Thyroid gland (tissue), 4 donors: ENCODE measurements around the gene AQR. TPM values are rescaled to one million over a fixed set of nuclear protein-coding genes. Genes with fewer than 3 reads are reported as not detected.

Source experiments
- DNase-seq, 2 donors: peaks; one replicate each; pipeline ENCODE4 v3.0.0-alpha.2; 2019
- H3K27ac ChIP-seq, 3 donors: fragments of 200-600 bp; sonication (generic); 1 replicate in 2 of 3; 2 replicates in 1 of 3; pipeline ENCODE4 v1.5.1; 2016 to 2019; ENCODE audit warnings: mild to moderate bottlenecking in 1 of 3, moderate library complexity in 1 of 3
- H3K27me3 ChIP-seq: fragments of 200-600 bp; sonication (generic); one replicate; pipeline ENCODE4 v1.5.1; 2019
- H3K36me3 ChIP-seq, 2 donors: fragments of 200-600 bp; sonication (generic); one replicate each; pipeline ENCODE4 v1.5.1; 2016 to 2019
- H3K4me1 ChIP-seq, 2 donors: fragments of 200-600 bp; sonication (generic); one replicate each; pipeline ENCODE4 v1.5.1; 2017 to 2019
- H3K4me3 ChIP-seq, 3 donors: fragments of 200-600 bp; sonication (generic); replicated peaks in 1 of 3; 1 replicate in 2 of 3; 2 replicates in 1 of 3; pipeline ENCODE4 v1.5.1; 2016; ENCODE audit warnings: mild to moderate bottlenecking in 1 of 3
- H3K9me3 ChIP-seq: fragments of 200-600 bp; sonication (generic); one replicate; pipeline ENCODE4 v1.5.1; 2017
- POLR2A ChIP-seq, 2 donors: fragments of 450-650 bp; IDR thresholded peaks; one replicate each; pipeline ENCODE4 v1.6.1; 2017; ENCODE audit warnings: antibody characterized with exemption in 2 of 2, mild to moderate bottlenecking in 2 of 2, moderate library complexity in 1 of 2
- WGBS, 2 donors: methylation state at CpG; one replicate each; pipeline ENCODE4 v1.1.5; 2017; 5-methylcytosine and 5-hydroxymethylcytosine counted together
- intact Hi-C: fragments of 100-400 bp; cut with DNase I; formaldehyde crosslinking; loops from one replicate; pipeline ENCODE4 v1.15.1; 2023
- total RNA-seq, 4 donors: library from RNA; depleted of rRNA; stranded (reverse); fragments of >200 nt; gene quantifications; one replicate each; pipeline ENCODE4 v1.2.3, GENCODE V29; 2016
- TF ChIP-seq, protein P1 (sequence below), 6 experiments: fragments of 200-600 bp in 3 of 6; fragments of 450-650 bp in 3 of 6; sonication (generic) in 3 of 6; IDR thresholded peaks; one replicate each; pipeline ENCODE4 v1.5.1; 2016 to 2019; ENCODE audit warnings: antibody characterized with exemption in 6 of 6, mild to moderate bottlenecking in 2 of 6, inconsistent platforms in 1 of 6, moderate library complexity in 1 of 6

Gene AQR
- total RNA-seq, 4 donors from 2014 or later: 27.9 to 40.3 (median 37.8) TPM

DNA sequence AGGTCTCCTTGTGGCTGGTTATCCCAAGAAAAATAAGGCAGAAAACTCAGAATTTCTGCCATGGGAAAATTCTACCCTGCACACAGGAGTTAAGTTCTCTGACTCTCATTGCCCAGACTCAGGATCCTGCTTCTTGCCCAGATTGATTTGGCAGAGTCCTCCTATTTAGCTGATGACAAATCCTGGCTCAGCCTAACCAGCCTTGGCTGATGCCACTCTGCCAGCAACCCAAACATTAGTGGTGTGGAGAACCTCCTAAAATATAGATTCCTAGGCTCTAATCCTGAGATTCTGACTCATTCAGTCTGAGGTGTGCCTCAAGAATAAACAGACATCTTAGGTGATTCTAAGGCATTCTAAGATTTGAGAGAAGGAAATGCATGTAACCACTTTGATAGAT is 113.6 kb downstream of the AQR start:
- H3K4me3 ChIP-seq: no peak overlapping the region
- H3K36me3 ChIP-seq: peaks cover 12 to 13% of the 10 kb centered on the region in 2 donors
- no peaks in the 10 kb centered on the region for H3K27me3 ChIP-seq
- H3K4me1 ChIP-seq: peaks cover 13 to 25% of the 10 kb centered on the region in 2 donors
- no peaks in the 10 kb centered on the region for H3K9me3 ChIP-seq
- no peak overlapping the region for H3K27ac ChIP-seq
- no peak for DNase-seq
- intact Hi-C loops: no loop called here
- TF ChIP-seq POLR2A (IDR thresholded peaks at IDR 0.05): no peak
- TF ChIP-seq, protein P1, sequence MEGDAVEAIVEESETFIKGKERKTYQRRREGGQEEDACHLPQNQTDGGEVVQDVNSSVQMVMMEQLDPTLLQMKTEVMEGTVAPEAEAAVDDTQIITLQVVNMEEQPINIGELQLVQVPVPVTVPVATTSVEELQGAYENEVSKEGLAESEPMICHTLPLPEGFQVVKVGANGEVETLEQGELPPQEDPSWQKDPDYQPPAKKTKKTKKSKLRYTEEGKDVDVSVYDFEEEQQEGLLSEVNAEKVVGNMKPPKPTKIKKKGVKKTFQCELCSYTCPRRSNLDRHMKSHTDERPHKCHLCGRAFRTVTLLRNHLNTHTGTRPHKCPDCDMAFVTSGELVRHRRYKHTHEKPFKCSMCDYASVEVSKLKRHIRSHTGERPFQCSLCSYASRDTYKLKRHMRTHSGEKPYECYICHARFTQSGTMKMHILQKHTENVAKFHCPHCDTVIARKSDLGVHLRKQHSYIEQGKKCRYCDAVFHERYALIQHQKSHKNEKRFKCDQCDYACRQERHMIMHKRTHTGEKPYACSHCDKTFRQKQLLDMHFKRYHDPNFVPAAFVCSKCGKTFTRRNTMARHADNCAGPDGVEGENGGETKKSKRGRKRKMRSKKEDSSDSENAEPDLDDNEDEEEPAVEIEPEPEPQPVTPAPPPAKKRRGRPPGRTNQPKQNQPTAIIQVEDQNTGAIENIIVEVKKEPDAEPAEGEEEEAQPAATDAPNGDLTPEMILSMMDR (IDR thresholded peaks at IDR 0.05): no peak

DNA sequence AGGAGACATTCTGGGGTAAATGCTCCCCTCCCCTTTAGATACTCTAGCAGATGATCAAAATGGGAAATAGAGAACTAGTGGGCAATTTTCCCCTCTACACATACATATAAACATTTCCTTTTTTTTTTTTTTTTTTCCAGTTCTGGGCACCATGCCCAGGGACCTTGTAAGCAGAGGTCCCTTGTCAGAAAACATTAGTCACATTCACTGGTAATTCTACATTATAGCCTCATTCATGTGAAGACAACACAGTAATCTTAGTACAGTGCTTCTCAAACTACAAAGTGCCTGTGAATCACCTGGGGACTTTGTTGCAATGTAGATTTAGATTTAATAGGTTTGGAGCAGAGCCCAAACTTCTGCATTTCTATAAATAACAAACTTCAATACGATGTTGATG is 114.1 kb downstream of the AQR start:
- Histone ChIP-seq H3K27ac (no peak overlapping the region), H3K4me1 (peaks cover 13 to 25% of the 10 kb centered on the region in 2 donors), H3K36me3 (peaks cover 12 to 13% of the 10 kb centered on the region in 2 donors), H3K27me3 (no peaks in the 10 kb centered on the region), H3K9me3 (no peaks in the 10 kb centered on the region), H3K4me3 (no peak overlapping the region)
- DNase-seq: no peak
- no peak for TF ChIP-seq POLR2A (IDR thresholded peaks at IDR 0.05)
- TF ChIP-seq, protein P1 (IDR thresholded peaks at IDR 0.05): no peak
- 50 to 53% methylated on average over 1 of the region's 1 CpG for WGBS, 2 donors
- intact Hi-C loops: no loop called here

DNA sequence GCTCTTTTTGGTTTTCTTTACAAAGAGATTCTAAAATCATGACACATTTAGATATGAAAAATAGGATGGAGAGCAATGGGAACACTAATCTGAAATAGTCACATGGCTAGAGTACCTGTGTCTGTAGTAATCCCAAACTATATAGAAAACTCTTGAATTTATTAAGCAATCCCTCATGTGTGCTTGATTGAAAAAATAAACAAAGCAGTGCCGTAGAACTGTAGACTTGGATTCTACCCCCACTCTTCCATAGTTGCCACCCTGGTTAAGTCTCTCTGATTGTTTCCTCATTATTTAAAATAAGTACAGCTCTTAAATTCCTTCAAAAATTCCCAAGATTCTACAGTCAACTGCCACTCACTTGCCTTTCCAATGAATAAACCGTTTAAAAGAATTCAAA is 115.3 kb downstream of the AQR start:
- Histone ChIP-seq H3K9me3 (no peaks in the 10 kb centered on the region), H3K27me3 (no peaks in the 10 kb centered on the region), H3K27ac (no peak overlapping the region), H3K36me3 (peaks cover 12 to 13% of the 10 kb centered on the region in 2 donors), H3K4me3 (no peak overlapping the region), H3K4me1 (peaks cover 13 to 25% of the 10 kb centered on the region in 2 donors)
- WGBS, 2 donors: 88 to 91% methylated on average over 2 of the region's 2 CpGs
- intact Hi-C loops: no loop called here
- no peak for TF ChIP-seq POLR2A (IDR thresholded peaks at IDR 0.05)
- TF ChIP-seq, protein P1 (IDR thresholded peaks at IDR 0.05): no peak
- DNase-seq: no peak

DNA sequence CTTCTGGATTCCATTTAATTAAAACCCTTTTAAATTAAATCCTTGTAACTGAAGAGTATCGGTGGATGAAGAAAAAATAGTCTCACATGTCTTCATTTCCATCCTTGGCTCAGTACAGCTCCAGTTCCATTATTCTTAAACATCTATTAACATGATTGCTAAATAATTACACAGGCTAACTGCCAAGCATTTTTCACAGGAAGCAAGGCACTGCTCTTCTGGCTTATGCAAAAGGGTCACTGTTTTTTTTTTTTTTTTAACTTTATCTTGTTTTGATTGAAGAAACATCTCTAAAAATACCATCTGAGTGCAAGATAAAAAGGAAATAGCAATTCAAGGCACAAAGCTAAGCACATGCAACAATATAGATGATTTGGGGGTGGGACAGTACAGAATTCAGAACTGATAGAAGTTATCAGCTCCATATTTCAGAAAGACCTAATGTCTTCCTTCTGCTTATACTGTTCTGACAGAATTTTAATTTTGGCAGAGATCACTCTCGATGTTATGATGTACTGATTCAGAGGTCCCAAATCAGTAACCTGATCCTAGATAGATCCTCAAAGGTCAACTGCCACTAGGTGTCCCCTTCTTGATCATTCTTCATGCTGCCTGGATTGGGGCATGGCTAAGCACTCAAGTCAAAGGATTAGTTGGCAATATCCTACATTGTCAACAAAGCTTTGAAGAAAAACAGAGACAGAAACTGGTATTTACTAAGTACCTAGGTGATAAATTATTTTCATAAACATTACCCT is 116.4 kb downstream of the AQR start:
- Histone ChIP-seq H3K4me1 (peaks cover 13 to 25% of the 10 kb centered on the region in 2 donors), H3K27me3 (no peaks in the 10 kb centered on the region), H3K9me3 (no peaks in the 10 kb centered on the region), H3K27ac (no peak overlapping the region), H3K36me3 (peaks cover 6 to 13% of the 10 kb centered on the region in 2 donors), H3K4me3 (no peak overlapping the region)
- no peak for DNase-seq
- WGBS, 2 donors: 60 to 78% methylated on average over 2 of the region's 2 CpGs
- intact Hi-C loops: no loop called here
- TF ChIP-seq, protein P1 (IDR thresholded peaks at IDR 0.05): no peak
- no peak for TF ChIP-seq POLR2A (IDR thresholded peaks at IDR 0.05)

DNA sequence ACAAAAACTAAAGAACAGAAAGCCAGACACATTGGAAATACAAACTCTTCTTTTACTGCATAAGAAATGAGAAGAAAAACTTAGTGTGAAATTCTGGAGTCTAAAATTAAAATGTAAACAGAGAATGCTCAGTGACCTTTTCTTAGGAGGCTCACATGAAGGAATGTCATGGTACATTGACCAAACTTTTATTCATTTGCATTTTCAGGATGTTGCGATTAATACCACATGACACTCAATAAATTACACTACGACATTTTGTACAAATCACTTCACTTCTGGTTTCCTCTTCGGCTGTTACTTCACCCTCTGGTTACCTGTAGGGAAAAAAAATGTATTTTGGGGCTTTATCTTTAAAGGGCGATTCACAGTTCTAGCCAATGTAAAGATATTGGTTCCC is 117.8 kb downstream of the AQR start:
- Histone ChIP-seq H3K9me3 (no peaks in the 10 kb centered on the region), H3K4me3 (no peak overlapping the region), H3K36me3 (peaks cover 6 to 10% of the 10 kb centered on the region in 2 donors), H3K27ac (no peak overlapping the region), H3K4me1 (peaks cover 13 to 25% of the 10 kb centered on the region in 2 donors), H3K27me3 (no peaks in the 10 kb centered on the region)
- intact Hi-C loops: no loop called here
- 81 to 87% methylated on average over 4 of the region's 4 CpGs for WGBS, 2 donors
- no peak for DNase-seq
- TF ChIP-seq POLR2A (IDR thresholded peaks at IDR 0.05): no peak
- TF ChIP-seq, protein P1 (IDR thresholded peaks at IDR 0.05): no peak
